Measurements from ENCODE around the gene METTL22.

METTL22 gene

GRCh38 chr16:8696880-8697279 is 75.4 kb downstream of the METTL22 start:
- DNase-seq (ENCODE audit: low read depth): no peak

DNA sequence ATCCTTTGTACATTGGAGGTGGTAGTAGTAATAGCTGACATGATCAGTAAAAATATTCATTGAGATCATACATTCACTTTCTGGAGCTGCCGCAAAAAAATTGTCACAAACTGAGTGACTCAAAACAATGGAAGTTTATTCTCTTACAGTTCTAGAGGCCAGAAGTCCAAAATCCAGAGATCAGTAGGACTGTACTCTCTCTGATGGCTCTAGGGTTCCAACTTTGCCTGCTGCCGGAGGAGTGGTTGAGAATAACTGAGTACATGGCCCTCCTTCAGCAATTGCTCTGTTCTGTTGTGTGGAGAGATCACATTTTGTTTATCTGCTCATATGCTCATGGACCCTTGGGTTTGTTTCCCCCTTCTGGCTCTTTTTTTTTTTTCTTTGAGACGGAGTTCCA is 76.5 kb downstream of the METTL22 start:
- no peak for DNase-seq (ENCODE audit: low read depth)

Data from non-pigmented ciliary epithelial cell (primary cell).